ENCODE measurements around the gene NPPC.

Gene NPPC

GRCh38 chr2:231877533-231878456, 48.4 kb downstream of the NPPC start:
- H3K4me1 ChIP-seq (ENCODE audit: insufficient read depth, low read length): no peaks in the 10 kb centered on the region
- H3K4me3 ChIP-seq (ENCODE audit: low read length): no peak overlapping the region
- H3K27me3 ChIP-seq (ENCODE audit: insufficient read depth, low read length): no peaks in the 10 kb centered on the region
- H3K36me3 ChIP-seq (ENCODE audit: insufficient read depth, low read depth, low read length): no peaks in the 10 kb centered on the region
- H3K9ac ChIP-seq (ENCODE audit: low read depth, low read length): no peak overlapping the region
- no peaks in the 10 kb centered on the region for H3K9me3 ChIP-seq (ENCODE audit: insufficient read depth, low read depth, low read length)
- H3K27ac ChIP-seq (ENCODE audit: low read length): no peak overlapping the region

- H3K36me3 ChIP-seq (ENCODE audit: insufficient read depth, low read depth, low read length): no peaks in the 10 kb centered on the region
- no peak overlapping the region for H3K4me3 ChIP-seq (ENCODE audit: low read length)
- H3K27me3 ChIP-seq (ENCODE audit: insufficient read depth, low read length): no peaks in the 10 kb centered on the region
- H3K4me1 ChIP-seq (ENCODE audit: insufficient read depth, low read length): no peaks in the 10 kb centered on the region
- no peaks in the 10 kb centered on the region for H3K9me3 ChIP-seq (ENCODE audit: insufficient read depth, low read depth, low read length)
- H3K27ac ChIP-seq (ENCODE audit: low read length): no peak overlapping the region
- no peak overlapping the region for H3K9ac ChIP-seq (ENCODE audit: low read depth, low read length)
Measured at GRCh38 chr2:231874944-231875343, 51.3 kb downstream of the NPPC start.
